K562 (cell line): ENCODE data around the gene BCL2L1. TPM values are rescaled to one million over a fixed set of nuclear protein-coding genes. Genes with fewer than 3 reads are reported as not detected.

Experiments
- BHLHE40 ChIP-seq: IDR thresholded peaks from 2 replicates; pipeline ENCODE4 v1.6.1; 2011; ENCODE audit warnings: low read length, improper control_type of control experiment
- CBFB ChIP-seq: sonication (generic); formaldehyde crosslinking; IDR thresholded peaks from 2 replicates; pipeline ENCODE4 v1.4.0; 2020; ENCODE audit warnings: mild to moderate bottlenecking, missing genetic modification reagents
- CTCFL ChIP-seq: IDR thresholded peaks from 2 replicates; pipeline ENCODE4 v1.6.1; 2011; ENCODE audit warnings: borderline replicate concordance, low read depth, mild to moderate bottlenecking, moderate library complexity, low read length; ENCODE audit not compliant: insufficient read depth, poor library complexity, severe bottlenecking
- DNMT1 ChIP-seq: fragments of 450-650 bp; IDR thresholded peaks from 2 replicates; pipeline ENCODE4 v1.6.1; 2016; ENCODE audit warnings: antibody characterized with exemption, mild to moderate bottlenecking
- FOXK1 ChIP-seq: sonication (generic); formaldehyde crosslinking; IDR thresholded peaks from 2 replicates; pipeline ENCODE4 v1.8.0; 2022; ENCODE audit warnings: missing genetic modification reagents, mild to moderate bottlenecking, borderline replicate concordance
- ILK ChIP-seq: fragments of 450-650 bp; IDR thresholded peaks from 2 replicates; pipeline ENCODE4 v1.6.1; 2016; ENCODE audit warnings: missing genetic modification characterization, low read depth, mild to moderate bottlenecking, missing compliant biosample characterization, moderate library complexity, borderline replicate concordance
- KAT8 ChIP-seq: fragments of 450-650 bp; IDR thresholded peaks from 2 replicates; pipeline ENCODE4 v1.6.1; 2016; ENCODE audit warnings: low read depth, mild to moderate bottlenecking
- KDM4B ChIP-seq, 2 experiments: fragments of 450-650 bp in 1 of 2; sonication (generic) in 1 of 2; IDR thresholded peaks; 2 replicates each; pipeline ENCODE4 v1.6.1; 2016 to 2017; ENCODE audit warnings: borderline replicate concordance in 2 of 2, antibody characterized with exemption in 1 of 2, low read depth in 1 of 2, mild to moderate bottlenecking in 1 of 2
- MAFF ChIP-seq: IDR thresholded peaks from 2 replicates; pipeline ENCODE4 v1.6.1; 2012; ENCODE audit warnings: low read length, improper control_type of control experiment
- PHF8 ChIP-seq: fragments of 200-600 bp; sonication (generic); IDR thresholded peaks from 2 replicates; pipeline ENCODE4 v1.6.1; 2012; ENCODE audit warnings: mixed run types, mild to moderate bottlenecking, inconsistent platforms, low read length, moderate library complexity, borderline replicate concordance
- PRPF4 ChIP-seq: fragments of 200-400 bp; formaldehyde crosslinking; IDR thresholded peaks from one replicate; pipeline ENCODE4 v1.6.1; 2017; ENCODE audit warnings: low read length, low read depth, mild to moderate bottlenecking; ENCODE audit not compliant: insufficient read depth, poor library complexity, severe bottlenecking
- PTTG1 ChIP-seq: fragments of 450-650 bp; IDR thresholded peaks from 2 replicates; pipeline ENCODE4 v1.6.1; 2016; ENCODE audit warnings: low read depth, mild to moderate bottlenecking, missing genetic modification characterization, missing compliant biosample characterization
- SAFB ChIP-seq: fragments of 200-400 bp; formaldehyde crosslinking; IDR thresholded peaks from 2 replicates; pipeline ENCODE4 v1.6.1; 2017; ENCODE audit warnings: low read depth, low read length, borderline replicate concordance
- SETDB1 ChIP-seq: IDR thresholded peaks from one replicate; pipeline ENCODE4 v1.6.1; 2012; ENCODE audit warnings: low read length, control low read depth, inconsistent platforms
- SUPT5H ChIP-seq: fragments of 450-650 bp; IDR thresholded peaks from 2 replicates; pipeline ENCODE4 v1.6.1; 2016
- TAF7 ChIP-seq: fragments of 450-650 bp; IDR thresholded peaks from 2 replicates; pipeline ENCODE4 v1.6.1; 2016; ENCODE audit warnings: missing genetic modification characterization, missing compliant biosample characterization
- TBL1XR1 ChIP-seq, 2 experiments: IDR thresholded peaks; 2 replicates each; pipeline ENCODE4 v1.6.1; 2012; ENCODE audit warnings: improper control_type of control experiment in 2 of 2, low read length in 2 of 2, mild to moderate bottlenecking in 1 of 2
- TCF7L2 ChIP-seq: fragments of 150-350 bp; IDR thresholded peaks from 2 replicates; pipeline ENCODE4 v1.6.1; 2016; ENCODE audit warnings: low read depth, mild to moderate bottlenecking, low read length, moderate library complexity
- ZNF239 ChIP-seq: fragments of 250-450 bp; sonication (Bioruptor Pico); IDR thresholded peaks from 2 replicates; pipeline ENCODE4 v1.4.0; 2020; ENCODE audit warnings: mild to moderate bottlenecking
- ZNF589 ChIP-seq: fragments of 200-800 bp; sonication (Bioruptor generic); IDR thresholded peaks from 2 replicates; pipeline ENCODE4 v1.6.1; 2016; ENCODE audit warnings: low read depth, missing genetic modification characterization, missing compliant biosample characterization
- ZNF830 ChIP-seq: fragments of 250-450 bp; sonication (Bioruptor Pico); IDR thresholded peaks from 2 replicates; pipeline ENCODE4 v1.5.0; 2021; ENCODE audit warnings: mild to moderate bottlenecking
- polyA plus RNA-seq, 8 experiments: library from polyadenylated mRNA; depleted of rRNA in 4 of 8; stranded (reverse) in 5 of 8; unstranded in 3 of 8; fragments of >200 nt; fragmentation: Nextera tagmentation in 2 of 8; fragmentation: Illumina TruSeq in 1 of 8; extraction: Ambion mirVana in 2 of 8; extraction: Trizol in 1 of 8; gene quantifications; 2 replicates each; pipeline versions ENCODE4 v1.2.1 to v1.2.3, GENCODE V29; 2011 to 2014; ENCODE audit warnings: inconsistent platforms in 1 of 8, missing spikeins in 1 of 8
- total RNA-seq, 7 experiments: library from RNA; depleted of rRNA in 6 of 7; stranded (reverse); fragments of >200 nt in 6 of 7; fragmentation: Illumina TruSeq in 2 of 7; extraction: Trizol in 2 of 7; gene quantifications; 2 replicates each; pipeline versions ENCODE4 v1.2.1 to v1.2.3, GENCODE V29; 2011 to 2021; ENCODE audit warnings: low replicate concordance in 1 of 7
- TF ChIP-seq, protein P1 (sequence below): sonication (generic); formaldehyde crosslinking; IDR thresholded peaks from 2 replicates; pipeline ENCODE4 v1.8.1; 2022; ENCODE audit warnings: missing genetic modification reagents
- TF ChIP-seq, protein P2 (sequence below): sonication (generic); formaldehyde crosslinking; IDR thresholded peaks from 2 replicates; pipeline ENCODE4 v1.8.0; 2022; ENCODE audit warnings: mild to moderate bottlenecking, low read depth, missing genetic modification reagents

Gene BCL2L1
- total and polyA plus RNA-seq, 9 of the 15 experiments (the other 6 are each of a cell fraction or from before 2014, with no cell fraction given), result 3.3 to 182 (median 120) TPM

- TF ChIP-seq, protein P1, sequence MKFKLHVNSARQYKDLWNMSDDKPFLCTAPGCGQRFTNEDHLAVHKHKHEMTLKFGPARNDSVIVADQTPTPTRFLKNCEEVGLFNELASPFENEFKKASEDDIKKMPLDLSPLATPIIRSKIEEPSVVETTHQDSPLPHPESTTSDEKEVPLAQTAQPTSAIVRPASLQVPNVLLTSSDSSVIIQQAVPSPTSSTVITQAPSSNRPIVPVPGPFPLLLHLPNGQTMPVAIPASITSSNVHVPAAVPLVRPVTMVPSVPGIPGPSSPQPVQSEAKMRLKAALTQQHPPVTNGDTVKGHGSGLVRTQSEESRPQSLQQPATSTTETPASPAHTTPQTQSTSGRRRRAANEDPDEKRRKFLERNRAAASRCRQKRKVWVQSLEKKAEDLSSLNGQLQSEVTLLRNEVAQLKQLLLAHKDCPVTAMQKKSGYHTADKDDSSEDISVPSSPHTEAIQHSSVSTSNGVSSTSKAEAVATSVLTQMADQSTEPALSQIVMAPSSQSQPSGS, result no peak
- TF ChIP-seq TAF7 (tag) (no peak), DNMT1 (no peak), KAT8 (no peak), ZNF589 (no peak), SUPT5H (peak; percentile 12; the same call in 1 of the 2 replicates), CBFB (CRISPR knock-in tag) (no peak), SAFB (no peak), ZNF239 (CRISPR knock-in tag) (no peak), MAFF (no peak), ILK (tag) (no peak), CTCFL (no peak), PRPF4 (no peak), SETDB1 (no peak), TCF7L2 (no peak), PHF8 (no peak), FOXK1 (CRISPR knock-in tag) (no peak), BHLHE40 (no peak), TBL1XR1 (IDR thresholded peaks at IDR 0.05; ENCODE audit: low read length in 2 of 2) (no peak), PTTG1 (tag) (no peak), KDM4B (IDR thresholded peaks at IDR 0.05; ENCODE audit: borderline replicate concordance in 2 of 2, low read depth in 1 of 2) (no peak), ZNF830 (CRISPR knock-in tag) (no peak)
- TF ChIP-seq, protein P2, sequence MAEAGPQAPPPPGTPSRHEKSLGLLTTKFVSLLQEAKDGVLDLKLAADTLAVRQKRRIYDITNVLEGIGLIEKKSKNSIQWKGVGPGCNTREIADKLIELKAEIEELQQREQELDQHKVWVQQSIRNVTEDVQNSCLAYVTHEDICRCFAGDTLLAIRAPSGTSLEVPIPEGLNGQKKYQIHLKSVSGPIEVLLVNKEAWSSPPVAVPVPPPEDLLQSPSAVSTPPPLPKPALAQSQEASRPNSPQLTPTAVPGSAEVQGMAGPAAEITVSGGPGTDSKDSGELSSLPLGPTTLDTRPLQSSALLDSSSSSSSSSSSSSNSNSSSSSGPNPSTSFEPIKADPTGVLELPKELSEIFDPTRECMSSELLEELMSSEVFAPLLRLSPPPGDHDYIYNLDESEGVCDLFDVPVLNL (CRISPR knock-in tag), result no peak
Observed at GRCh38 chr20:31663838-31664695, 58.6 kb downstream of the BCL2L1 start (continued).
